ENCODE data around the gene ARGLU1.

The ARGLU1 gene

GRCh38 chr13:106540613-106541012 is 27.3 kb downstream of the ARGLU1 start:
- DNase-seq, result no peak

DNA sequence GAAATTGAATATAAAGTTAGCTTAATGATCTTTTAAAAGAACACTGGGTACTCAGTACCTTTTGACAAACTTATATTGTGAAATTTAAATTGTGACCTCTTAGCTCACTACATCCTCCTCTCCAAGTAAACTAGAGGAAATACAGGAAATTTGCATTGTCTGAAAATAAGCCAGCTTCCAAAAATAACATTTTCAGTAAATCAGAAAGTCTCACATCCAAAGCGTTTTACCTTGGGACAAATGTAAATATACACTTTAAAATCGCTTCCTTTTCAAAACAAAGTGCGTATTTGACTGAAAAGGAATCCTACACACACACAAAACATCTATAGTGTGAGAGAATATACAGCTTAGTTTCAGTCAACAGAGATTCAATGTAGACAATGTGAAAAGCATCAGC is 30.4 kb downstream of the ARGLU1 start:
- no peak for DNase-seq

DNA sequence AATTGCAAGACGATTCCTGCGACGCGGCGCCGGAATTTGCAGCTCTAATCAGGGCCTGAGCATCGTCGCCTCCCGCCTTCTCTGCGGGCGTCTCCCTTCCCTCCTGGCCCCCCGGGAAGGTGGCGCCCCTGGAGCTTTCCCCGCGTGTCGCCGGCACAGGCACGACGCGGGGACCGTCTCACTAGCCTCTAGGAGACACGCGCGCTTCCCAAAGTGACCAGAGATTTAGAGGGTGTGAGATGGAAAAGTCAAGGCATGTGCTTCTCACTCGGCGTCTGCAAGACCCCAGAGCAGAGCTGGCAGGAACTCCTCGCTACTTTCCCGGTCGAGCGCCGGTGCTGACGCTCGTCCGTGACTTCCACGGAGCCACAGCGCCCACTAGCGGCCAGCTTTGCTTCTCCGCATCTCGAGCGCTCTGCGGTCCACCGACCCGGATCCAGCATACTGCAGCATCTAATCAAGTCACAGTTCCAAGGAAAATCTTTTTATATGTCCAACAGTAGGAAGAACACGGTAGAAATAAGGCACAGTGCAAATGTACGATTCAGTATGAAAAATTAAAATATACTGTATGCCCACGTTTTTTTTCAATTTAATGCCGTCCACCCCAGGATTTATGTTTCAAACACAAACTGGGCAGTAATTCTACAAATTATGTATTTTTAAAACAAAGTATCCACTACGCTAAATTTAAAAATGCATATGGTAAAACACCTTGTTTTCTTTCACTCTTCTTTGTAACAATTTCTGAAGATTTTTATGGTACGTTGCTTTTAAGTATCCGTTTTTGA is 31.5 kb downstream of the ARGLU1 start:
- DNase-seq, result peak; percentile 74

DNA sequence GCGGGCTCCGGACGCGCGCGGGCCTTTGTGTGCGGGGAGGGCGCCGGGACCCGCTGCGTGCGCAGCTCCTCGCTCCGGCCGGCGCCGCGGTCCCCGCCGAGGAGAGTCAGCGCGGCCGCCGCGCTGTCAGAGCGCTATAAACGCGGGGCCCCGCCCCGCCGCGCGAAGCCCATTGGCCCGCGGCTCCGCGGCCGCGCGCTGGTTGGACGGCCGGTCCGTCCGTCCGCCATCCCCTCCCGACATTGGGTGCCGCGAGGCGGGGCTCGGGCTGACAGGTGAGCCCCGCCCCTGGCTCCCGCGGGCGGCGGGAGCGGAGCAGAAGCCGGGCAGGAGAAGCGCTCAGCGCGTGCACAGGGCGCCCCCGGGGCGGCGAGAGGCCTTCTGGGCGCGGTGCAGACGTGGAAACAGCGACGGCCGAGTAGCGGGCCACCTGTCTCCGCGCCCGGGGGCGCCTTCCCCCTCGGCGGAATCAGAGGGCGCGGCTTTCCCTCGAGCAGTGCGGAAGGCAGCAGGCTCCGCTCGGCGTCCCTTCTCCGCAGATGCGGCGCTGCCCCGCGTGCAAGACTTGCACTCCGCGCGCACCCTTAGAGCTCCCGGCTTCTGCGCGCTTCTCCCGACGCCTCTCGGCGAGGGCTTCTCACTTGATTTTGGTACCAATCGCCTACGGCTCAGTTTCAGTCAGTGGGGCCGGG is 32.2 kb downstream of the ARGLU1 start, which contains the start of gene EFNB2:
Gene EFNB2 (minus strand): TSS at position 111 of the 692 bp plus-strand sequence. CDS start 698 bp downstream, outside the sequence.
- DNase-seq, result peak; percentile 85

DNA sequence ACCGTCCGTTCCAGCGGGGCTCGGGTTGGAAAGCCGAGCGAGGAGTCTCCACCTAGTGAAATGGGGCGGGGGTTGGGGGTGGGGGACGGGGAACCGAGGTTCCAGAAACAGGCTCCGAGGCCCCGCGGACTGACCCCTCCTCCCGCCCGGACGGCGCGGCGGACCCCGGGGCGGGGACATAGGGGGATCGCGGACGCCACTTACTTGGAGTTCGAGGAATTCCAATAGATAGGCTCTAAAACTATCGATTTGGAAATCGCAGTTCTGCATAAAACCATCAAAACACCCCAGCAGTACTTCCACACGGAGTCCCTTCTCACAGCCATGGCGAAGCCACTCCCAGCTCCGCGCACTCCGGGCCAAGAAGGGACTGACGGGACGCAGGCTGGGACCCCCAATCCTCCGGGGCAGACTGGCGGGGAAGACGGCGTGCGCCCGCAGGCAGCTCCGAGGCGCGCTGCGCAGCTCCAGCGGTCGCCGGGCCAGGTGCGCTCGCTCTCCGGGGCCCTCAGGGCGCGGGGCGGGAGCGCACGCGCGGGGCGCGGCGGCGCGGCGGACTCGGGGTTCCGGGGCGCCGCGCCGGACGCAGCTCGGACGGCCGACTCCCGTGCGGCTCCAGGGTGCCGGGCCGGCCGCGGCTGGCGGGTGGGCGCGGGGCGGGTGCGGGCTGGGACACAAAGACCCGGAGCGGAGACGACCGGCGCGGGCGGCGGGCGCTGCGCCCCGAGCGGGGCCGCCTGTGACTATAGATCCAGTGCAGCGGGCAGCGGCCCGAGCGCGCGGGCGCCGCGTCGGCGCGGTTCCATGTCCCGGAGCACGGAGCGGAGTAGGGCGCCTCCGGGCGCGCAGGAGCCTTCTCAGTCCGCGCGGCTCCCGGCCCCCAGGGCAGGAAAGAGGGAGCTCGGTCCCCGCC is 33.0 kb downstream of the ARGLU1 start:
- no peak for DNase-seq

DNA sequence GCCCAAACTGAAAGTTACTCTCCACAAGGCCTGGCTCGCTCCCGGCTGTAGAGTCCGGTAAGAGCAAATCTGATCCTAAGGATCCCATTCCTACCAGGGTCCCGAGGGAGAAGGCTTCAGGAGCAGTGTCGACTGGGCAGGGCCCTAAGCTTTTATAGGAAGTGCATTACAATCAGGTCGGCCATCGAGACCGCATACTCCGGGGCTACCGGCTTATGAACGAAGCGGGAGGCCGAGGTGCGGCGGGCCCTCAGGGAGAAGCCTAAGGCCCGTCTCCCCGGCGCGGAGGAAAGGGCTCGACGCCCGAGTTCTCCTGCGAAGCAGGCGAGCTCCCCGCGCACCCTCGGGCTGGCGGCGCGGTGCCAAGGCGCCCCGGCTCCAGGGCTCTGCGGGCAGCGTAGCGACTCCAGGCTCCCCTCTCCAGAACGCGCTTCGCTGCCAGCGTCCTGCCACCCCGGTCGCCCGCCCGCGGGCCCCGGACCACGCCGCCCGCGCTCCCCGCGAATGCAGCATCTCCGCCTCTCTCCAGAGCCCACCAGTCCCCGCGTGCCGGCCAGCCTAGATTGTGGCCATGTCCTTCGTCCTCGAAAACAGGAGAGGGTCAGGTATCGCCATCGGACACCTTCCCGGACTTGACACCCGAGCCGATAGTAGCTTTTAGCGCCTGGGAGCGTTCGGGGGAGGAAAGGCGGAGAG is 33.8 kb downstream of the ARGLU1 start:
- no peak for DNase-seq

- no peak for DNase-seq
Measured at GRCh38 chr13:106533101-106533942, 34.6 kb downstream of the ARGLU1 start.

GRCh38 chr13:106532111-106532929 is 35.6 kb downstream of the ARGLU1 start:
- DNase-seq, result no peak

GRCh38 chr13:106530980-106531481 is 36.9 kb downstream of the ARGLU1 start:
- no peak for DNase-seq

- DNase-seq, result no peak
Measured at GRCh38 chr13:106530171-106530851, 37.6 kb downstream of the ARGLU1 start.

- no peak for DNase-seq
Measured at GRCh38 chr13:106529415-106530170, 38.3 kb downstream of the ARGLU1 start.

DNA sequence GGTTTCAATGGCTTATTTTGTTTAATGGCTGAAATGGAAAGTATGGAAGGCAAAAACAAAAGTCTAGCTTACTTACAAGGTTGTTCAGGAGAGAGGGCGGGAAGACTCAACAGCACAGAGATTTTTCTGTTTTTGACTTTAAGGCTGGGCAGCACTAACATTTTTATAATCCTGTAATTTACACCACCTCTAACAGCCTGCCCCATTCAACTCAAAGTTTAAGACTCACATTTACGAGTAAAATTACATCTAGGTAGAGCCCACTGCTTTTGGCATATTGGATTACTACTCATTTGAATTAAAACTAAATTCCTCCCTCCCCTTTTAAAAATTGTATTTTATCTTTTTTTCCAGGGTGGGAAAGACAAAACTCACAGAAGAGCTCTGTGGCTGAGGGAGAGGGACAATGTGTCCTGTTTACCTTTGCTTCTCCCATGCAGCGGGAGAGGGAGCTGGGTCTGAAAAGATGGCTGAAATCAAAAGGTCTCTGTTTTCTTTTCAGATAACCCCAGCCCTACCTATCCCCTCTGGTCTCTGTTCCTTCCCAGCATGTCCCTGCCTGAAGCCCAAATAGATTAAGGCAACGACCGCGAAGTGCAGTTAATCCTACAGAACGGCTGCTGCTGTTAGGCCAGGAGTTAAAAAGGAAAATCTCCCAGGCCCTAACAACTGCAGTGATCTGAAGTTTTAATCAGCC is 39.1 kb downstream of the ARGLU1 start:
- no peak for DNase-seq

- no peak for DNase-seq
Measured at GRCh38 chr13:106527826-106528225, 40.1 kb downstream of the ARGLU1 start.

DNA sequence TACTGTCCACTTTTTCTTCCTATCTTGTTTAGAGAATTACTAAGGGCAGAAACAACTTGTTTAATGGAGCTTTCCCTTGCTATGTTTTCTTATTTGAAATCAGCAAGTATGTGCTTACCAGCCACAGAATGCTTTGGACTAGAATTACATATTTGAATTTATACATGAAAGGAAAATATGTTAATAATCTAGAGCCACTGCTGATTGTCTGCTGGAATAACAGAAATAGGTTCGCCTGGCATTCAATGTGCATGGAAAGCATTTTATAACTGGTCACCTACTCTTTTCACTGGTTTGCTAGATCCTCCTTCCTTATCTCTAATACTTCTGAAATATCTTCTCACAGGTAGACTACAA is 40.5 kb downstream of the ARGLU1 start:
- no peak for DNase-seq

GRCh38 chr13:106526738-106527444 is 41.0 kb downstream of the ARGLU1 start:
- no peak for DNase-seq

- no peak for DNase-seq
Measured at GRCh38 chr13:106525865-106526264, 42.1 kb downstream of the ARGLU1 start.

GRCh38 chr13:106524108-106524507 is 43.8 kb downstream of the ARGLU1 start:
- no peak for DNase-seq

DNA sequence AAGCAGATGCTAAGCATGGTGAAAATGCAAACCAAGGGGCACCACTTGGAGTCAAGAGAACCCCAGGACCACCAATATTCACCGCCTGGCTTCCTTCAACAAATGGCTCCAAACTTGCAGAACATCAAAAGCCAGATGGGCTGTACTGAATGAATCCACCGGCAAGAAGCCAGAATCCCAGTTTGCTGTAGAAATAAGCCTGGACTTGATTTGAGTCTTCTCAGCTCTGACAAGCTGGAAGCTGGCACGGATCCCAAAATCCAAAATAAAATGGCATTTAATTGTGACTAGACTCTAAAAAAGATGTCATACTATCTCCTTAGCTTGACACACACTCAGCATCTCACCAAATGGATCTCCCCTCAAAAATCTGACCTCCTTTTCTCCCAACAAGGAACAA is 44.4 kb downstream of the ARGLU1 start:
- DNase-seq, result no peak
